ENCODE data around the gene SH3BGRL3.

GRCh38 chr1:26288311-26288941, 8.5 kb downstream of the SH3BGRL3 start:
- TF ChIP-seq, protein P1, sequence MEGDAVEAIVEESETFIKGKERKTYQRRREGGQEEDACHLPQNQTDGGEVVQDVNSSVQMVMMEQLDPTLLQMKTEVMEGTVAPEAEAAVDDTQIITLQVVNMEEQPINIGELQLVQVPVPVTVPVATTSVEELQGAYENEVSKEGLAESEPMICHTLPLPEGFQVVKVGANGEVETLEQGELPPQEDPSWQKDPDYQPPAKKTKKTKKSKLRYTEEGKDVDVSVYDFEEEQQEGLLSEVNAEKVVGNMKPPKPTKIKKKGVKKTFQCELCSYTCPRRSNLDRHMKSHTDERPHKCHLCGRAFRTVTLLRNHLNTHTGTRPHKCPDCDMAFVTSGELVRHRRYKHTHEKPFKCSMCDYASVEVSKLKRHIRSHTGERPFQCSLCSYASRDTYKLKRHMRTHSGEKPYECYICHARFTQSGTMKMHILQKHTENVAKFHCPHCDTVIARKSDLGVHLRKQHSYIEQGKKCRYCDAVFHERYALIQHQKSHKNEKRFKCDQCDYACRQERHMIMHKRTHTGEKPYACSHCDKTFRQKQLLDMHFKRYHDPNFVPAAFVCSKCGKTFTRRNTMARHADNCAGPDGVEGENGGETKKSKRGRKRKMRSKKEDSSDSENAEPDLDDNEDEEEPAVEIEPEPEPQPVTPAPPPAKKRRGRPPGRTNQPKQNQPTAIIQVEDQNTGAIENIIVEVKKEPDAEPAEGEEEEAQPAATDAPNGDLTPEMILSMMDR (IDR thresholded peaks at IDR 0.05), result no peak
- no peak for TF ChIP-seq ZFX (IDR thresholded peaks at IDR 0.05; ENCODE audit: borderline replicate concordance)

All from 22Rv1 (cell line).